Stimulated activated CD8-positive, alpha-beta memory T cell treated with anti-CD3 and anti-CD28 coated beads, Interleukin-7, amount 100 ng/mL, for 24 hours (primary cell): Measurements from ENCODE around the gene KRT14.
"Not testable (repeated sequence)": the region's sequence is repeated elsewhere in the genome, so short reads cannot be mapped to it uniquely, and the experiment has no call there.

Experiments
- DNase-seq: peaks from one replicate; pipeline ENCODE4 v3.0.0-alpha.2; 2020; ENCODE audit warnings: low read depth

The KRT14 gene

DNA sequence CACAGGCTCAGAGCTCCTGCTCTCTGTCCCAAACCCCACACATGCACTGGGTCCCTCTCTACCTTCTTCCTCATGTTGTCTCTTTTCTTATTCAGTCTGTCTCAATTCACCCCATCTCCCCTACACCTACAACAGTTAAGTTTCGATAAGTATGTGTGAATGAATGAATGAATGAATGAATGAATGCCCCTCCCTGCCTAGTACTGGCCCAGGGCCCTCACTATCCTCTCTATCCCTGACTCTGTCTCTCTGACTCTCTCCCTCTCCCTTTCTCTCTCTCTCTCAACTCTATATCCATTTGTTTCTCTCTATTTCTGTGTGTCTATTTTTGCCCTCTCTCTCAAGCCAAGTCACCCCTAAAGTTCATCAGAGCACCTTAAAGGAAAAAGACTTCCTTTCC is 8.2 kb downstream of the KRT14 start:
- no peak for DNase-seq

GRCh38 chr17:41576740-41577139 is 10.0 kb downstream of the KRT14 start:
- DNase-seq, result not testable (repeated sequence)

DNA sequence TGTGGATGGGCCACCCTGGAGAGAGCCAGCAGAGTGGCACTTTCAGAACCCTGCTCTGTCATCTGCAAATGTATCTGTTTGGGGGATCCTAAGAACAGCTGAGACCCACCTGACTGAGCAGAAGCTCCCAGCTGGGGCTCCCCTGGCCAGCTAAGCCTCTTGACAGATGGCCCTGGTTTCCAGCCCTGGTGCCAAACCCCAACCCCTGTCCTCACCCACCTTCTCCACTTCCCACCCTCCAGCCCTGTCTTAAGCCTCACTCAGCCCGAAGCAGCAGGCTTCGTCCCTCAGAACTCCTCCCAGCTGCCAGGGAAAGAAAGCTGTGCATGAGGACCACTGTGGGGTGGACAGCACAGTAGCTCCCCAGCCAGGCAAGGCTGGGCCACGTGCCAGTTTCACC is 11.4 kb downstream of the KRT14 start:
- no peak for DNase-seq

DNA sequence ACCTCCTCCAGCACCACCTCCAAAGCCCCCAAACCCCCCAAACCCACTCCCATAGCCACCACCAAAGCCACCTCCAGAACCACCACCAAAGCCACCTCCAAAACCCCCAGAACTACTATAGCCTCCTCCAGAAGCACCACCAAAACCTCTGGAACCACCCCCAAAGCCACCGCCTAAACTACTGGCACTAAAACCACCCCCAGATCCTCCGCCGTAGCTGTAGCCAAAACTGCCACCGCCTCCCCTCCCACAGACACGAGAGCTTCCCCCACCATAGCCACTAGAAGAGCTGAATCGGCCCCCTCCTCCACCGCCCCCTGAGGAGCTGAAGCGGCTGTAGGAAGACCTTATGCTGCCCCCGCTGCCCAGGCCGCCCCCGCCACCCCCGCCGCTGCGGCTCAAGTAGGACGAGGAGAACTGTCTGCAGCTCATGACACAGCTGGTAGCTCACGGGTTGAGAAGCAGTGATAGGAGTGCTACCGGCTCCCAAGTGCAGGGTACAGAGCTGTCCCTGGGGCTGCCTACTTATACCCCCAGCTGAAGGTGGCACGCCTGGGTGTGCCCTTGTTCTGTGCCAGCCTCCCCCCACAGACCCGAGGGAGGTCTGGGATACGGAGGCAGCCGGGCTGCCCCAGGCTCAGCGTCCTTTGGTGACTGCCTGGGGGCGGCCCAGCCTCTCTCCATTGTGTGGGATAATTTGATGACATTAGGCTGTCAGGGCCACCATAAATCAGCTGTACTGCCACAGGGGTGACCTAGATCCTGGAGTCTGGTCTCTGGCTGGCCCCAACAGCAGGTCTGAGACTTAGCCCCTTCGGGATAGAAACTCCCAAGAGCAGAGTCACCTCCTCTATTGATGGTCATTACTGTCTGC is 14.9 kb downstream of the KRT14 start, which contains the start of gene KRT9:
Gene KRT9 (minus strand): TSS at position 499 of the 874 bp plus-strand sequence. CDS start 67 bp downstream, at position 432.
- DNase-seq, result no peak

- no peak for DNase-seq
These were observed 19.4 kb downstream of the KRT14 start for GRCh38 chr17:41567317-41567716.

DNA sequence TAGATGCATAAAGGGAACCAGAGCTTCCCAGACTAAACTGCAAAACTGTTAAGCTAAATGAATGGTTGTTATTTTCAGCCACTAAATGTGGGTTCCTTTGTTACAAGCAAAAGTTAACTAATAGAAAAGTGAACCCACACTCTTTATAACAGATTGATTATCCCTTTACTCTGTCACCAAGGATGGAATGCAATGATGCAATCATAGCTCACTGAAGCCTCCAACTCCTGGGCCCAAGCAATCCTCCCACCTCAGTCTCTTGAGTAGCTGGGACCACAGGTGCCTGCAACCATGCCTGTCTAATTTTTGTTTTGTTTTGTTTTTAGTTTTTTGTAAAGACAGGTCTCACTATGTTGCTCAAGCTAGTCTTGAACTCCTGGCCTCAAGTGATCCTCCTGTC is 21.4 kb downstream of the KRT14 start:
- DNase-seq, result no peak

GRCh38 chr17:41563607-41564170 is 23.0 kb downstream of the KRT14 start:
- DNase-seq, result no peak

- DNase-seq, result no peak
These were observed 25.1 kb downstream of the KRT14 start for GRCh38 chr17:41561554-41561953.

DNA sequence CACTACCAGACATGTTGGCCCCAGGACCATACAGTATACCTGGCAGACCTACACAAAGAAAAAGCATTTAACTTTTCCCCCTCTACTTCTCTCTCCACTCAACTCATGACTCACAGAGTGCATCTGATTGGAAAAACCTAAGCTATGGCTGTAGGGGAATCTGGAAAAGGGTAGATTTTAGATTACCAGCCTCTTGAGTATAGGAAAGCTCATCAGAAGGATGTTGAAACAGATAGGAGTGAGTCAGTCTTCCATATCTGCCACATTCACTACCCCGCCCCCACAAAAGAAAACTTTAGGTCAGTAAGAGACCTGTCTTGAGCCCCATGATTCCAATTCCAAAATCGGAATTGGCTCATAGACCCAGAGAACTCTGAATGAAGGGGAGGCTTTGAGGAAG is 27.1 kb downstream of the KRT14 start:
- DNase-seq, result no peak

- no peak for DNase-seq
These were observed 29.8 kb downstream of the KRT14 start for GRCh38 chr17:41556931-41557330.

- DNase-seq, result no peak
These were observed 30.4 kb downstream of the KRT14 start for GRCh38 chr17:41556306-41556705.

- DNase-seq, result no peak
These were observed 31.4 kb downstream of the KRT14 start for GRCh38 chr17:41555105-41555887.

DNA sequence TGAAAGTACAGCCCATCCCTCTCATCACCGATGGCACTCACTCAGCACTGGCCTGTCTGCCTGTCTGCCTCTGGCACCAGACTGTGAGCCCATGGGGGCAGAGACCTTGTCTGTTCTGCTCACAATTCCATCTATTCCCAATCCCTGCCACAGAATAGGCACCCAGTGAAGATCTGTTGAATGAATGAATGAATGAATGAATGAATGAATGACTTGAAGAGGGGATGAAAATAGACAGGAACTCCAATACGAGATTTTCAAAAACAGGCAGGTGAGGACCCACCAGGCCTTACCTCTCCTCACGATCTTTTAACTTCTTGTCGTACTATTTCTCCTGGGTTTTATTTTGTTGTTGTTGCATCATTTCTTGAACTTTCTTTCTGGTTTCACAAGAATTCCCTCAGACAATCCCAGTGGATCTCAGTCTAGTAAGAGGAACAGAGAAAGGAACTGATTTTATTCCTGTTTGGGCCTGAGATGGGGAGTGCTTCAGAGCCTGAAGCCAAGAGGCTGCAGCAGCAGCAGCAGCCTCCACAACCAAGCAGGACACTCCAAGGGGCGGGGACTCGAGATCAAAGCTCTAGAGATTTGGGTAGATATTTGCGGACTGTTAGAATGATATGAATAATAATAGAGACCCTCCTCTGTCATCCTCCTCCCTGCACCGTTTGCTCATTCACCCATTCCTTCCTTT is 32.6 kb downstream of the KRT14 start:
- no peak for DNase-seq

DNA sequence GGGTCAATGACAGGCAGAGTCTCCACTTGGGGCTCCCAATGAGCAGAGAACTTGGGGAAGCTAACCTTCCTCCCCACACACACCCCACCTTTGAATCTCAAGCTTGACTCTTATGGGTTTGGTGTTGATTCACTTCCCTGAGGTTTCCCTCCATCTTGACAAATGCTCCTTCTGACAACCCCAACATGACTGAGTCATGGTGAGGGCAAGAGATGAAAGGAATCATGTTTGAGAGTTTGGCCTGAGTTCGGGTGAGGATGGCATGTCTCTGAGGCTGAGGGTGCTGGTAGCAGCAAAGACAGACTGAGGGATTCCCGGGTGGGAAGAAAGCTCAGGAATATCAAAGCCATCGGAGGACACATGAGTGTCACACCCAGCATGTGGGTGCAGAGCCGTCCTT is 33.5 kb downstream of the KRT14 start:
- DNase-seq, result no peak

DNA sequence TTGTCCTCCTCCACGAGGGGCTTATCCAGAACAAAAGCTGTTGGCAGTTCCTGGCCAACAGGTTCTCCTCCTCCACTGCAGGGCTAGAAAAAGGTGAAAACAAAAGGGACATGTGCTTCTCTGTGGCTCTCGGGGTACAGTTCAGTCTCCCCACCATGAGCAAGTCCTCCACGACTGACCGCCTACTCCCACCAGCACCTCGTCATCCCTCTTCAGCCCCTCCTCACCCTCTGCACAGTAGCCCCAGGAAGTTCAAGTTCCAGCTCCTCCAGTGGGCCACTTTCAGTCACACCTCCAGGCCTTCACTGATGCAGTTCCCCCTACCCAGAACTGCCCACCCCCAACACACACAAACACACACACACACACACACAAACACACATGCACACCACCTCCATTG is 34.2 kb downstream of the KRT14 start:
- no peak for DNase-seq

GRCh38 chr17:41551365-41551764 is 35.3 kb downstream of the KRT14 start:
- no peak for DNase-seq

GRCh38 chr17:41549596-41550039 is 37.1 kb downstream of the KRT14 start:
- no peak for DNase-seq

GRCh38 chr17:41548844-41549595 is 37.7 kb downstream of the KRT14 start:
- DNase-seq, result peak; percentile 65

- DNase-seq, result peak; percentile 46
These were observed 38.5 kb downstream of the KRT14 start for GRCh38 chr17:41547921-41548843.

GRCh38 chr17:41547378-41547841 is 39.3 kb downstream of the KRT14 start:
- no peak for DNase-seq
